Keratinocyte (primary cell): ENCODE data around the gene PBX4. TPM values are rescaled to one million over a fixed set of nuclear protein-coding genes. Genes with fewer than 3 reads are reported as not detected.

Experiments
- DNase-seq: peaks from one replicate; pipeline ENCODE4 v3.0.0-alpha.2; 2011; ENCODE audit warnings: low read depth, missing footprints, low spot score
- FAIRE-seq: peaks from 2 replicates; lab custom pipeline; 2011; peaks lifted over from hg19 to GRCh38; lab: Jason Lieb, UNC
- H2AFZ ChIP-seq: 2 replicates; pipeline ENCODE4 v1.6.0; 2012; ENCODE audit warnings: low read length, control low read depth, inconsistent platforms; ENCODE audit not compliant: control insufficient read depth
- H3K27ac ChIP-seq: 2 replicates; pipeline ENCODE4 v1.5.1; 2011; ENCODE audit warnings: low read length; ENCODE audit not compliant: control insufficient read depth, insufficient read depth
- H3K27me3 ChIP-seq: 3 replicates; pipeline ENCODE4 v1.6.0; 2011; ENCODE audit warnings: low read length; ENCODE audit not compliant: control insufficient read depth, insufficient read depth; ENCODE audit errors: extremely low read depth
- H3K36me3 ChIP-seq, 2 experiments: 2 replicates in 1 of 2; 3 replicates in 1 of 2; pipeline ENCODE4 v1.5.1; 2011; ENCODE audit warnings: low read length in 2 of 2, mild to moderate bottlenecking in 1 of 2; ENCODE audit not compliant: control insufficient read depth in 2 of 2, insufficient read depth in 2 of 2; ENCODE audit errors: extremely low read depth in 1 of 2
- H3K4me1 ChIP-seq: 3 replicates; pipeline ENCODE4 v1.5.1; 2011; ENCODE audit warnings: low read length; ENCODE audit not compliant: control insufficient read depth, insufficient read depth; ENCODE audit errors: extremely low read depth
- H3K4me2 ChIP-seq: 3 replicates; pipeline ENCODE4 v1.6.0; 2011; ENCODE audit warnings: low read depth, low read length; ENCODE audit not compliant: control insufficient read depth, insufficient read depth; ENCODE audit errors: extremely low read depth
- H3K4me3 ChIP-seq, 3 experiments: fragments of 200-600 bp in 1 of 3; sonication (generic) in 1 of 3; 2 replicates in 2 of 3; 3 replicates in 1 of 3; pipeline ENCODE4 v1.5.1; 2011 to 2016; ENCODE audit warnings: low read length in 3 of 3, mild to moderate bottlenecking in 3 of 3, control low read depth in 2 of 3, inconsistent platforms in 1 of 3, low read depth in 1 of 3, mixed read lengths in 1 of 3, mixed run types in 1 of 3, moderate library complexity in 1 of 3; ENCODE audit not compliant: control insufficient read depth in 2 of 3, insufficient read depth in 2 of 3; ENCODE audit errors: extremely low read depth in 1 of 3
- H3K79me2 ChIP-seq: 2 replicates; pipeline ENCODE4 v1.6.0; 2012; ENCODE audit warnings: low read length; ENCODE audit not compliant: control insufficient read depth, insufficient read depth
- H3K9ac ChIP-seq: 3 replicates; pipeline ENCODE4 v1.6.0; 2011; ENCODE audit warnings: low read length; ENCODE audit not compliant: control insufficient read depth, insufficient read depth; ENCODE audit errors: extremely low read depth
- H3K9me1 ChIP-seq: 3 replicates; pipeline ENCODE4 v1.6.0; 2011; ENCODE audit warnings: low read length; ENCODE audit not compliant: control insufficient read depth, insufficient read depth; ENCODE audit errors: extremely low read depth
- H3K9me3 ChIP-seq: 2 replicates; pipeline ENCODE4 v1.5.1; 2012; ENCODE audit warnings: low read depth, low read length; ENCODE audit not compliant: control insufficient read depth
- H4K20me1 ChIP-seq: 3 replicates; pipeline ENCODE4 v1.6.0; 2011; ENCODE audit warnings: low read length; ENCODE audit not compliant: control insufficient read depth, insufficient read depth; ENCODE audit errors: extremely low read depth
- EZH2 ChIP-seq: IDR thresholded peaks from one replicate; pipeline ENCODE4 v1.6.1; 2012; ENCODE audit warnings: inconsistent platforms, mild to moderate bottlenecking, low read length, moderate library complexity
- dilution Hi-C: fragments of 300-500 bp; cut with MboI; formaldehyde crosslinking; loops from one replicate; pipeline ENCODE4 v1.7.0; 2020; ENCODE audit warnings: low sequenced_read_pairs; ENCODE audit not compliant: extremely low pct_ligation_motif_present
- polyA plus RNA-seq, 5 experiments: library from polyadenylated mRNA; depleted of rRNA in 3 of 5; stranded (reverse) in 3 of 5; stranded (forward) in 1 of 5; unstranded in 1 of 5; fragments of >200 nt; gene quantifications; 1 replicate in 1 of 5; 2 replicates in 3 of 5; 3 replicates in 1 of 5; pipeline versions ENCODE4 v1.2.1 to v1.2.3, GENCODE V29; 2011 to 2012; ENCODE audit warnings: missing spikeins in 2 of 5, low read depth in 1 of 5, low replicate concordance in 1 of 5
- TF ChIP-seq, protein P1 (sequence below), 3 experiments: IDR thresholded peaks in 1 of 3; conservative IDR thresholded peaks in 1 of 3; optimal IDR thresholded peaks in 1 of 3; 2 replicates in 2 of 3; 3 replicates in 1 of 3; pipeline versions ENCODE3 to v1.5.1; 2011; ENCODE audit warnings: low read length in 3 of 3, mild to moderate bottlenecking in 3 of 3, moderate library complexity in 2 of 3, control low read depth in 1 of 3, inconsistent platforms in 1 of 3; ENCODE audit not compliant: insufficient read depth in 2 of 3; ENCODE audit errors: extremely low read depth in 1 of 3

The PBX4 gene
- polyA plus RNA-seq, 1 donor (not counting 4 experiments of a cell fraction or from before 2014, with no cell fraction given): 1.7 TPM

DNA sequence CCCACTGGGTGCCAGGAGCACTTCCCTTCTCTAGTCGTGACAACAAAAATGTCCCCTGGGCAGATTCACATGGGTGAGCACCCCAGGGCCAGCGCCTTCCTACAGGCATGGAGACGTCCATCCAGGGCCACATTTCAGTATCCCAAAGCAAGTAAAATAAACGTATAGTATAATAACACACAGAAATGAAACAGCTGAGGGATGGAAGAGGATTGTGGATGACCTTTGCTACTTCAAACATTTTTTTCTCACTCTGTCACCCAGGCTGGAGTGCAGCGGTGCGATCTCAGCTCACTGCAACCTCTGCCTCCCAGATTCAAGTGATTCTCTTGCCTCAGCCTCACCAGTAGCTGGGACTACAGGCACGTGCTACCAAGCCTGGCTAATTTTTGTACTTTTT lies 52.2 kb downstream of the PBX4 start:
- dilution Hi-C loops: no loop called here
- no peak for FAIRE-seq
- no peaks in the 10 kb centered on the region for H4K20me1 ChIP-seq
- no peaks in the 10 kb centered on the region for H3K36me3 ChIP-seq
- H3K9me1 ChIP-seq: no peaks in the 10 kb centered on the region
- H3K9ac ChIP-seq: no peak overlapping the region
- H3K4me3 ChIP-seq: no peak overlapping the region
- DNase-seq: no peak
- H3K9me3 ChIP-seq: no peaks in the 10 kb centered on the region
- no peak for TF ChIP-seq EZH2
- TF ChIP-seq, protein P1, sequence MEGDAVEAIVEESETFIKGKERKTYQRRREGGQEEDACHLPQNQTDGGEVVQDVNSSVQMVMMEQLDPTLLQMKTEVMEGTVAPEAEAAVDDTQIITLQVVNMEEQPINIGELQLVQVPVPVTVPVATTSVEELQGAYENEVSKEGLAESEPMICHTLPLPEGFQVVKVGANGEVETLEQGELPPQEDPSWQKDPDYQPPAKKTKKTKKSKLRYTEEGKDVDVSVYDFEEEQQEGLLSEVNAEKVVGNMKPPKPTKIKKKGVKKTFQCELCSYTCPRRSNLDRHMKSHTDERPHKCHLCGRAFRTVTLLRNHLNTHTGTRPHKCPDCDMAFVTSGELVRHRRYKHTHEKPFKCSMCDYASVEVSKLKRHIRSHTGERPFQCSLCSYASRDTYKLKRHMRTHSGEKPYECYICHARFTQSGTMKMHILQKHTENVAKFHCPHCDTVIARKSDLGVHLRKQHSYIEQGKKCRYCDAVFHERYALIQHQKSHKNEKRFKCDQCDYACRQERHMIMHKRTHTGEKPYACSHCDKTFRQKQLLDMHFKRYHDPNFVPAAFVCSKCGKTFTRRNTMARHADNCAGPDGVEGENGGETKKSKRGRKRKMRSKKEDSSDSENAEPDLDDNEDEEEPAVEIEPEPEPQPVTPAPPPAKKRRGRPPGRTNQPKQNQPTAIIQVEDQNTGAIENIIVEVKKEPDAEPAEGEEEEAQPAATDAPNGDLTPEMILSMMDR (optimal IDR thresholded peaks at IDR 0.05 in 1 of 3, IDR thresholded peaks at IDR 0.05 in 1 of 3, conservative IDR thresholded peaks at IDR 0.05 in 1 of 3; ENCODE audit: extremely low read depth in 1 of 3, insufficient read depth in 2 of 3, low read length in 3 of 3): no peak
- H3K4me2 ChIP-seq: no peak overlapping the region
- H3K27me3 ChIP-seq: no peaks in the 10 kb centered on the region
- no peak overlapping the region for H2AFZ ChIP-seq
- H3K79me2 ChIP-seq: no peaks in the 10 kb centered on the region
- no peaks in the 10 kb centered on the region for H3K4me1 ChIP-seq
- H3K27ac ChIP-seq: no peak overlapping the region

DNA sequence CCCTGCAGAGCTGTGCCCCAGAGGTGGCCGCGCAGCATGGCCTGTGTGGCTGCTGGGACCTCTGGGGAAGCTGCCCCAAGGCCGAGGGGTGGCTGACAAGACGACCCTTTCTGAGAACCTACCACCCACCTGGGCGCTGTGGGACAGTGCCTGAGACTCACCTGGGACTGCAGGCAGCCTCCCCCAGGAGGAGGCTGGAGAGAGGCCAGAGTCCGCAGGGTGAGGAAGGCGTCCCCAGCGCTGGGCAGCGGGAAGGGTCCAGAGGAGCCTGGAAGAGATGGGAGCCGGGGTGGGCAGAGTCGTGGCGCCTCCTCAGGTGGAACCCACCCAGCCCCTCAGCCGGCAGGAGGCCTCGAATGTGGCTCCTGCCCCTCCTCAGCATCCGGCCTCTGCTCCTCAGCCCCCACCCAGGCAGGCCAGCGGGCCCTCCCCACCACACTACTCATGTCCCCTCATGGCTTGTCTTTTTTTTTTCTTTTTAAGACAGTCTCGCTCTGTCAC lies 55.1 kb downstream of the PBX4 start:
- no peak for FAIRE-seq
- Histone ChIP-seq H3K36me3 (no peaks in the 10 kb centered on the region), H3K27ac (no peak overlapping the region), H2AFZ (no peak overlapping the region), H4K20me1 (no peaks in the 10 kb centered on the region), H3K27me3 (no peaks in the 10 kb centered on the region), H3K4me1 (no peaks in the 10 kb centered on the region), H3K9me3 (no peaks in the 10 kb centered on the region), H3K4me3 (no peak overlapping the region), H3K9ac (no peak overlapping the region), H3K79me2 (no peaks in the 10 kb centered on the region), H3K9me1 (no peaks in the 10 kb centered on the region), H3K4me2 (no peak overlapping the region)
- TF ChIP-seq, protein P1 (optimal IDR thresholded peaks at IDR 0.05 in 1 of 3, IDR thresholded peaks at IDR 0.05 in 1 of 3, conservative IDR thresholded peaks at IDR 0.05 in 1 of 3; ENCODE audit: extremely low read depth in 1 of 3, insufficient read depth in 2 of 3, low read length in 3 of 3): no peak
- no peak for TF ChIP-seq EZH2
- DNase-seq: no peak
- dilution Hi-C loops: no loop called here
